Ovary (tissue), 3 donors: ENCODE data around the gene EHBP1.

Experiments used
- CTCF ChIP-seq, 3 donors: fragments of 450-650 bp in 2 of 3; fragments of 200-600 bp in 1 of 3; IDR thresholded peaks; one replicate each; pipeline versions ENCODE4 v1.5.1 to v1.8.0; 2016 to 2022; ENCODE audit warnings: antibody characterized with exemption in 3 of 3, mild to moderate bottlenecking in 1 of 3
- EP300 ChIP-seq: sonication (generic); formaldehyde crosslinking; IDR thresholded peaks from one replicate; pipeline ENCODE4 v1.6.1; 2017; ENCODE audit warnings: antibody characterized with exemption
- POLR2A ChIP-seq: fragments of 450-650 bp; IDR thresholded peaks from one replicate; pipeline ENCODE4 v1.6.1; 2017; ENCODE audit warnings: antibody characterized with exemption, mild to moderate bottlenecking, moderate library complexity
- donor health status: DM: no; HTN: no; CAD: no.

- TF ChIP-seq POLR2A = no peak
- no peak for TF ChIP-seq CTCF (IDR thresholded peaks at IDR 0.05)
- no peak for TF ChIP-seq EP300
Measured at GRCh38 chr2:62968668-62969067, 263.2 kb downstream of the EHBP1 start.
